ENCODE measurements around the gene EEIG1.

GRCh38 chr9:127965953-127966352 lies 14.8 kb downstream of the EEIG1 start:
- TF ChIP-seq, protein P1, sequence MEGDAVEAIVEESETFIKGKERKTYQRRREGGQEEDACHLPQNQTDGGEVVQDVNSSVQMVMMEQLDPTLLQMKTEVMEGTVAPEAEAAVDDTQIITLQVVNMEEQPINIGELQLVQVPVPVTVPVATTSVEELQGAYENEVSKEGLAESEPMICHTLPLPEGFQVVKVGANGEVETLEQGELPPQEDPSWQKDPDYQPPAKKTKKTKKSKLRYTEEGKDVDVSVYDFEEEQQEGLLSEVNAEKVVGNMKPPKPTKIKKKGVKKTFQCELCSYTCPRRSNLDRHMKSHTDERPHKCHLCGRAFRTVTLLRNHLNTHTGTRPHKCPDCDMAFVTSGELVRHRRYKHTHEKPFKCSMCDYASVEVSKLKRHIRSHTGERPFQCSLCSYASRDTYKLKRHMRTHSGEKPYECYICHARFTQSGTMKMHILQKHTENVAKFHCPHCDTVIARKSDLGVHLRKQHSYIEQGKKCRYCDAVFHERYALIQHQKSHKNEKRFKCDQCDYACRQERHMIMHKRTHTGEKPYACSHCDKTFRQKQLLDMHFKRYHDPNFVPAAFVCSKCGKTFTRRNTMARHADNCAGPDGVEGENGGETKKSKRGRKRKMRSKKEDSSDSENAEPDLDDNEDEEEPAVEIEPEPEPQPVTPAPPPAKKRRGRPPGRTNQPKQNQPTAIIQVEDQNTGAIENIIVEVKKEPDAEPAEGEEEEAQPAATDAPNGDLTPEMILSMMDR (conservative IDR thresholded peaks at IDR 0.05; ENCODE audit: low read length) = no peak
- TF ChIP-seq EZH2phosphoT487 (IDR thresholded peaks at IDR 0.05; ENCODE audit: borderline replicate concordance) = no peak
